B cell (primary cell): ENCODE results near the gene KRCC1. TPM values are rescaled to one million over a fixed set of nuclear protein-coding genes. Genes with fewer than 3 reads are reported as not detected.

Source experiments
- ATAC-seq: fragments of 200-7000 bp; cut with Tn5 transposase; one replicate; pipeline ENCODE4 v1.10.0; 2021; ENCODE audit warnings: low read depth, mild to moderate bottlenecking, moderate number of reproducible peaks, moderate library complexity
- CTCF ChIA-PET: fragments of 350-600 bp; sonication (Branson Sonifier 250); formaldehyde crosslinking; loops from one replicate; lab custom pipeline; 2021; ENCODE audit warnings: antibody characterized with exemption, inconsistent platforms; lab: Charles Lee
- POLR2A ChIA-PET: fragments of 350-600 bp; sonication (Branson Sonifier 250); formaldehyde crosslinking; loops from one replicate; lab custom pipeline; 2021; ENCODE audit warnings: antibody characterized with exemption; lab: Charles Lee
- DNase-seq: peaks from one replicate; pipeline ENCODE4 v3.0.0; 2013
- H2AFZ ChIP-seq: 2 replicates; pipeline ENCODE4 v1.6.1; 2012; ENCODE audit warnings: mild to moderate bottlenecking, low read depth, low read length; ENCODE audit not compliant: insufficient read depth, poor library complexity, severe bottlenecking
- H3K27ac ChIP-seq, 2 donors: 1 replicate in 1 of 2; 2 replicates in 1 of 2; pipeline ENCODE4 v1.5.1; 2012 to 2013; ENCODE audit warnings: low read length in 2 of 2, mild to moderate bottlenecking in 2 of 2, moderate library complexity in 1 of 2
- H3K27me3 ChIP-seq, 4 experiments: fragments of 200-600 bp in 1 of 4; sonication (generic) in 1 of 4; replicated peaks in 1 of 4; 1 replicate in 2 of 4; 2 replicates in 2 of 4; pipeline versions ENCODE4 v1.6.1 to v1.7.0; 2013 to 2016; ENCODE audit warnings: low read length in 3 of 4, mild to moderate bottlenecking in 2 of 4, mixed read lengths in 1 of 4, moderate library complexity in 1 of 4; ENCODE audit not compliant: insufficient read depth in 4 of 4, control insufficient read depth in 3 of 4; ENCODE audit errors: control extremely low read depth in 1 of 4
- H3K36me3 ChIP-seq, 2 experiments: replicated peaks in 1 of 2; 1 replicate in 1 of 2; 2 replicates in 1 of 2; pipeline versions ENCODE4 v1.6.1 to v1.7.1; 2013; ENCODE audit warnings: low read length in 1 of 2; ENCODE audit not compliant: insufficient read depth in 2 of 2, control insufficient read depth in 1 of 2; ENCODE audit errors: control extremely low read depth in 1 of 2, extremely low read depth in 1 of 2
- H3K4me1 ChIP-seq, 2 donors: fragments of 200-600 bp in 1 of 2; sonication (generic) in 1 of 2; 1 replicate in 1 of 2; 2 replicates in 1 of 2; pipeline versions ENCODE4 v1.5.1 to v1.6.1; 2013 to 2017; ENCODE audit warnings: low read length in 2 of 2; ENCODE audit not compliant: control insufficient read depth in 2 of 2, insufficient read depth in 2 of 2
- H3K4me2 ChIP-seq: replicated peaks from 2 replicates; pipeline ENCODE3; 2012; ENCODE audit warnings: mild to moderate bottlenecking, low read depth, low read length; ENCODE audit not compliant: poor library complexity, severe bottlenecking
- H3K4me3 ChIP-seq, 5 experiments: fragments of 200-600 bp in 1 of 5; sonication (generic) in 1 of 5; 1 replicate in 3 of 5; 2 replicates in 2 of 5; pipeline versions ENCODE4 v1.5.1 to v1.7.0; 2011 to 2016; ENCODE audit warnings: low read length in 4 of 5, mild to moderate bottlenecking in 4 of 5, low read depth in 2 of 5, control low read depth in 1 of 5, moderate library complexity in 1 of 5; ENCODE audit not compliant: insufficient read depth in 1 of 5; ENCODE audit errors: control extremely low read depth in 1 of 5, extremely low read depth in 1 of 5
- H3K79me2 ChIP-seq: fragments of 200-600 bp; sonication (generic); one replicate; pipeline ENCODE4 v1.6.0; 2016; ENCODE audit warnings: low read length; ENCODE audit not compliant: control insufficient read depth, insufficient read depth
- H3K9ac ChIP-seq: fragments of 200-600 bp; sonication (generic); 2 replicates; pipeline ENCODE4 v1.6.1; 2017; ENCODE audit warnings: mild to moderate bottlenecking, low read length, moderate library complexity
- H3K9me3 ChIP-seq, 3 donors: one replicate each; pipeline versions ENCODE4 v1.6.1 to v1.7.1; 2013; ENCODE audit warnings: low read length in 2 of 3; ENCODE audit not compliant: control insufficient read depth in 2 of 3, insufficient read depth in 1 of 3; ENCODE audit errors: control extremely low read depth in 1 of 3
- H4K20me1 ChIP-seq: 2 replicates; pipeline ENCODE4 v1.6.0; 2012; ENCODE audit warnings: mild to moderate bottlenecking, low read length; ENCODE audit not compliant: insufficient read depth, control insufficient read depth, poor library complexity, severe bottlenecking
- H3K27ac Mint-ChIP-seq: one replicate; pipeline ENCODE4 v1.8.0; 2021; ENCODE audit warnings: mixed read lengths
- H3K27me3 Mint-ChIP-seq: one replicate; pipeline ENCODE4 v1.8.0; 2021; ENCODE audit warnings: mixed read lengths
- H3K4me1 Mint-ChIP-seq: one replicate; pipeline ENCODE4 v1.8.0; 2021; ENCODE audit warnings: mixed read lengths
- H3K4me3 Mint-ChIP-seq: one replicate; pipeline ENCODE4 v1.8.0; 2021; ENCODE audit warnings: mixed read lengths
- H3K9me3 Mint-ChIP-seq: one replicate; pipeline ENCODE4 v1.8.0; 2022; ENCODE audit warnings: mixed read lengths; ENCODE audit not compliant: insufficient read depth
- CTCF ChIP-seq: fragments of 200-600 bp; IDR thresholded peaks from one replicate; pipeline ENCODE4 v1.8.0; 2022; ENCODE audit warnings: antibody characterized with exemption, mild to moderate bottlenecking
- EZH2 ChIP-seq: IDR thresholded peaks from 2 replicates; pipeline ENCODE4 v1.6.1; 2012; ENCODE audit warnings: borderline replicate concordance, low read depth, mild to moderate bottlenecking, moderate library complexity, low read length; ENCODE audit not compliant: insufficient read depth, poor library complexity, severe bottlenecking
- WGBS: methylation state at CpG from one replicate; pipeline ENCODE4 v1.1.5; 2013; ENCODE audit warnings: missing lambda C conversion rate; ENCODE audit not compliant: insufficient coverage; 5-methylcytosine and 5-hydroxymethylcytosine counted together
- intact Hi-C: fragments of 100-400 bp; cut with micrococcal nuclease; formaldehyde crosslinking; loops from one replicate; pipeline ENCODE4 v1.10.0; 2022
- polyA plus RNA-seq: library from polyadenylated mRNA; depleted of rRNA; stranded (reverse); fragments of >200 nt; gene quantifications from 2 replicates; pipeline ENCODE4 v1.2.3, GENCODE V29; 2012
- total RNA-seq, 2 donors: library from RNA; stranded (reverse); fragments of 120-200 nt in 1 of 2; gene quantifications; 1 replicate in 1 of 2; 2 replicates in 1 of 2; pipeline versions ENCODE4 v1.2.3 to v1.2.4, GENCODE V29; 2013 to 2022

Gene KRCC1
- total and polyA plus RNA-seq, 2 donors (not counting 1 experiment from before 2014, with no cell fraction given): 11.9 to 27.2 TPM

GRCh38 chr2:88092773-88093172, 37.2 kb upstream of the KRCC1 start:
- no peak overlapping the region for H3K4me3 Mint-ChIP-seq
- POLR2A ChIA-PET: no interaction called here
- H2AFZ ChIP-seq: no peak overlapping the region
- no peaks in the 10 kb centered on the region for H3K9me3 Mint-ChIP-seq
- no peaks in the 10 kb centered on the region for H3K9me3 ChIP-seq
- H3K4me1 ChIP-seq: peaks cover 9 to 15% of the 10 kb centered on the region in 2 donors
- H3K9ac ChIP-seq: no peak overlapping the region
- peaks cover 16% of the 10 kb centered on the region for H3K4me1 Mint-ChIP-seq
- H3K27me3 Mint-ChIP-seq: peaks cover 7% of the 10 kb centered on the region
- ATAC-seq (no peak), DNase-seq (no peak)
- intact Hi-C loops: no loop called here
- no peaks in the 10 kb centered on the region for H3K79me2 ChIP-seq
- TF ChIP-seq CTCF: no peak
- TF ChIP-seq EZH2: no peak
- H3K27me3 ChIP-seq: no peaks in the 10 kb centered on the region
- no peak overlapping the region for H3K27ac Mint-ChIP-seq
- H4K20me1 ChIP-seq: no peaks in the 10 kb centered on the region
- H3K4me2 ChIP-seq: no peak overlapping the region
- H3K36me3 ChIP-seq: no peaks in the 10 kb centered on the region
- CTCF ChIA-PET: no interaction called here
- no peak overlapping the region for H3K4me3 ChIP-seq
- no peak overlapping the region for H3K27ac ChIP-seq

DNA sequence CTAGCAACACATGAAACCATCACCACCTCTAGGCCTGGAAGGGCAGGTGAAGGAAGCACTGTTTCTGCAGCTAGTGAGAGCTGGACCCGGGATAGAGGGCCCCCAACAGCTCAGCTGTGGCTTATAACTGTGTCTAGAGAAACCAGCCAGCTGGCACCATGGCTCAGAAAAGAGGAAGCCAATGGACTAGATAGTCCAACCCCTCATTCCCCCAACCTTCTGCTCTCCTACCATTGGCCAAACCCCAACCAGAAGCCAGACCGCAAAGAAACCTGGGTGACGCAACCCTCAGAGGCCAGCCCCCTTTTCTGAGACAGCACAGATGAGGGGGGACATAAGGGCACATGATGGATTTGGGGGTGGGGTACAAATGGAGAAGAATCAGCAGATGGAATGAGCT, 36.4 kb upstream of the KRCC1 start:
- Histone ChIP-seq H3K4me1 (peaks cover 9 to 15% of the 10 kb centered on the region in 2 donors), H3K36me3 (no peaks in the 10 kb centered on the region), H4K20me1 (no peaks in the 10 kb centered on the region), H3K9me3 (no peaks in the 10 kb centered on the region), H3K27me3 (no peaks in the 10 kb centered on the region), H3K9ac (no peak overlapping the region), H2AFZ (no peak overlapping the region), H3K4me2 (no peak overlapping the region), H3K79me2 (no peaks in the 10 kb centered on the region), H3K4me3 (no peak overlapping the region), H3K27ac (no peak overlapping the region)
- Mint-ChIP-seq H3K4me3 (no peak overlapping the region), H3K27ac (no peak overlapping the region), H3K9me3 (no peaks in the 10 kb centered on the region), H3K27me3 (peaks cover 3% of the 10 kb centered on the region), H3K4me1 (peaks cover 16% of the 10 kb centered on the region)
- ChIA-PET CTCF (no interaction called here), POLR2A (no interaction called here)
- intact Hi-C loops: no loop called here
- TF ChIP-seq EZH2 (no peak), CTCF (no peak)
- WGBS: 43% methylated on average over 1 of the region's 3 CpGs
- ATAC-seq (peak; percentile 28), DNase-seq (no peak)
